Activated CD4-positive, alpha-beta T cell treated with anti-CD3 and anti-CD28 coated beads for 36 hours (primary cell): ENCODE measurements around the gene GPATCH1. TPM values are rescaled to one million over a fixed set of nuclear protein-coding genes. Genes with fewer than 3 reads are reported as not detected.

Source experiments
- ATAC-seq: fragments of 200-7000 bp; cut with Tn5 transposase; one replicate; pipeline ENCODE4 v1.10.0; 2021; ENCODE audit warnings: mild to moderate bottlenecking, moderate library complexity
- CTCF ChIA-PET: fragments of 350-600 bp; sonication (Branson Sonifier 250); formaldehyde crosslinking; loops from one replicate; lab custom pipeline; 2021; ENCODE audit warnings: antibody characterized with exemption; lab: Charles Lee
- POLR2A ChIA-PET: fragments of 350-600 bp; sonication (Branson Sonifier 250); formaldehyde crosslinking; loops from one replicate; lab custom pipeline; 2021; ENCODE audit warnings: antibody characterized with exemption, inconsistent platforms; lab: Charles Lee
- DNase-seq: peaks from one replicate; pipeline ENCODE4 v3.0.0-alpha.2; 2020
- H3K27ac Mint-ChIP-seq: one replicate; pipeline ENCODE4 v1.8.0; 2021; ENCODE audit warnings: mixed read lengths
- H3K27me3 Mint-ChIP-seq: one replicate; pipeline ENCODE4 v1.8.0; 2021; ENCODE audit warnings: mixed read lengths
- H3K36me3 Mint-ChIP-seq: one replicate; pipeline ENCODE4 v1.8.0; 2021; ENCODE audit warnings: low read depth, mixed read lengths
- H3K4me1 Mint-ChIP-seq: one replicate; pipeline ENCODE4 v1.8.0; 2021; ENCODE audit warnings: mixed read lengths
- H3K4me3 Mint-ChIP-seq: one replicate; pipeline ENCODE4 v1.8.0; 2021; ENCODE audit warnings: mild to moderate bottlenecking, moderate library complexity, mixed read lengths
- H3K9me3 Mint-ChIP-seq: one replicate; pipeline ENCODE4 v1.8.0; 2021; ENCODE audit warnings: low read depth, mixed read lengths
- intact Hi-C, 2 experiments: fragments of 100-400 bp; cut with DNase I in 1 of 2; cut with micrococcal nuclease in 1 of 2; formaldehyde crosslinking; loops; one replicate each; pipeline versions ENCODE4 v1.14.2 to v1.15.1; 2022 to 2024; cut with DNase I, micrococcal nuclease
- total RNA-seq, 2 experiments: library from RNA; stranded (reverse); gene quantifications; one replicate each; pipeline ENCODE4 v1.2.3, GENCODE V29; 2021

Gene GPATCH1
- total RNA-seq, 2 experiments from 2014 or later = 9.5 to 11.1 TPM

- peak overlapping the region; percentile 92 for H3K27ac Mint-ChIP-seq
- intact Hi-C loops = loop anchor here (1.0 to 5.0 kb wide), 10 partner anchors 15 to 997 kb away; partner anchors contain the start of genes CEBPG (in 1 of the 2), DPY19L3 (in 1 of the 2), KCTD15 (in 1 of the 2) and LSM14A (in 1 of the 2)
- ATAC-seq = peak; percentile 0
- no peaks in the 10 kb centered on the region for H3K27me3 Mint-ChIP-seq
- peaks cover 3% of the 10 kb centered on the region for H3K36me3 Mint-ChIP-seq
- POLR2A ChIA-PET = interaction anchor here (0.6 to 1.2 kb wide), 3 partner anchors 16 to 199 kb away, joined by 3 to 8 read pairs (median 3); no protein-coding TSS in a partner anchor
- H3K4me3 Mint-ChIP-seq = peak overlapping the region; percentile 86
- CTCF ChIA-PET = interaction anchor here (1.0 to 5.7 kb wide), 11 partner anchors 9 to 60 kb away, joined by 3 to 39 read pairs (median 6); no protein-coding TSS in a partner anchor
- H3K9me3 Mint-ChIP-seq = no peaks in the 10 kb centered on the region
- H3K4me1 Mint-ChIP-seq = peaks cover 37% of the 10 kb centered on the region
- peak; percentile 34 for DNase-seq
Observed at GRCh38 chr19:33175886-33176669, 95.1 kb downstream of the GPATCH1 start.

GRCh38 chr19:33176670-33177416 is 95.9 kb downstream of the GPATCH1 start:
- Mint-ChIP-seq H3K4me3 (peak overlapping the region; percentile 86), H3K4me1 (peaks cover 37% of the 10 kb centered on the region), H3K27me3 (no peaks in the 10 kb centered on the region), H3K27ac (peak overlapping the region; percentile 92), H3K9me3 (no peaks in the 10 kb centered on the region), H3K36me3 (peaks cover 3% of the 10 kb centered on the region)
- DNase-seq (peak; percentile 97), ATAC-seq (peak; percentile 91)
- CTCF ChIA-PET = interaction anchor here (0.5 to 5.7 kb wide), 18 partner anchors 7 to 958 kb away, joined by 3 to 39 read pairs (median 4); no protein-coding TSS in a partner anchor
- POLR2A ChIA-PET = interaction anchor here (0.6 to 1.2 kb wide), 4 partner anchors 16 to 198 kb away, joined by 3 to 8 read pairs (median 4); no protein-coding TSS in a partner anchor
- intact Hi-C loops = loop anchor here (1.0 to 5.0 kb wide), 22 partner anchors 16 to 996 kb away; partner anchors contain the start of genes CEBPG (in 2 of the 2), NUDT19 (in 2 of the 2), ANKRD27 (in 1 of the 2) and CEBPA (in 1 of the 2)

DNA sequence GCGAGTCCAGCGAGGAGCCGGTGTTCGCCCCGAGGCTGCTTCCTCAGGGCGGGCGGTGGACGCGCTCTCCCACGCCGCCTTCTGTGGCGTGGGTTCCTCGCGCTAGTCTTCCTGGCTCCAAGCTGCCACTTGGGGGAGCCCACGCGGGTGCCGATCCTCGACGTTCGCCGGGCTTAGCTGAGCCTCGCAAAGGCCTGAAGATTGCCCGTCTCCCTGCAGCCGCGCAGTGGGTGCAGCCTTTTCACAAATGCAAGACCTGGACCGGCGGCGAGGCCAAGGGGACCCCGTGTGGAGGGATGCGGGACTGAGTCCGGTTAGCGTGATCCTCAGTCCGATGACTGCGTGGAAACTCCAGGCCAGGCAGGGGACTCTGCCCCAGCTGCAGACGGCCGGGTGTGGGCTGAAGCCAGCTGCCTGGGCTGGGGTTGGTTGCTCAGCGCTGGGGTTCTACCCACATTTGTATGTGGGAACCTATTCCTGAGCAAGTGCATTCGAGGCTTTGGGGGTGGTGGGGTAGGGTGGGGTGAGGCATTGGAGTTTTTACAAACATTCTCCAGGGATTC is 96.5 kb downstream of the GPATCH1 start:
- H3K27ac Mint-ChIP-seq = peak overlapping the region; percentile 92
- POLR2A ChIA-PET = interaction anchor here (0.6 to 1.1 kb wide), 3 partner anchors 17 to 47 kb away, joined by 3 to 8 read pairs (median 4); no protein-coding TSS in a partner anchor

More for the DNA sequence above, 96.5 kb downstream of the GPATCH1 start:
- no peaks in the 10 kb centered on the region for H3K9me3 Mint-ChIP-seq
- intact Hi-C loops = loop anchor here (1.0 to 5.0 kb wide), 21 partner anchors 17 to 995 kb away; partner anchors contain the start of genes CEBPG (in 2 of the 2), NUDT19 (in 2 of the 2), ANKRD27 (in 1 of the 2) and CEBPA (in 1 of the 2)
- H3K4me1 Mint-ChIP-seq = peaks cover 36% of the 10 kb centered on the region
- CTCF ChIA-PET = interaction anchor here (0.5 to 5.7 kb wide), 18 partner anchors 8 to 958 kb away, joined by 3 to 39 read pairs (median 4); no protein-coding TSS in a partner anchor
- H3K36me3 Mint-ChIP-seq = peaks cover 3% of the 10 kb centered on the region
- DNase-seq (no peak), ATAC-seq (no peak)
- H3K27me3 Mint-ChIP-seq = no peaks in the 10 kb centered on the region
- H3K4me3 Mint-ChIP-seq = peak overlapping the region; percentile 86

Other genes with a start within 250 kb of the GPATCH1 start
- under 1 TPM in 1 of 2 experiments, not detected in 1; 0.14 TPM for gene SLC7A9, start 211.4 kb upstream of the GPATCH1 start, total RNA-seq
- 10 to 100 TPM; 16.2 to 18.5 TPM for gene CEP89, start 109.2 kb upstream of the GPATCH1 start, total RNA-seq
- gene FAAP24, start 108.9 kb upstream of the GPATCH1 start, total RNA-seq = 10 to 100 TPM in 1 of 2 experiments, 1 to 10 TPM in 1; 8.9 to 11.9 TPM
- gene RHPN2, start 16.3 kb upstream of the GPATCH1 start, total RNA-seq = 1 to 10 TPM; 5.1 to 5.7 TPM
- under 1 TPM in 1 of 2 experiments, not detected in 1; 0.21 TPM for gene WDR88, start 50.9 kb downstream of the GPATCH1 start, total RNA-seq
- gene LRP3, start 113.1 kb downstream of the GPATCH1 start, total RNA-seq = under 1 TPM; 0.37 TPM
- gene SLC7A10, start 144.7 kb downstream of the GPATCH1 start, total RNA-seq = not detected
- under 1 TPM in 1 of 2 experiments, not detected in 1; 0.11 TPM for gene CEBPA, start 221.4 kb downstream of the GPATCH1 start, total RNA-seq